Lower leg skin (tissue), 4 donors: Measurements from ENCODE around the gene ADAD2. TPM values are rescaled to one million over a fixed set of nuclear protein-coding genes. Genes with fewer than 3 reads are reported as not detected.

Experiments used
- DNase-seq, 2 donors: peaks; one replicate each; pipeline ENCODE4 v3.0.0-alpha.2; 2019; ENCODE audit warnings: low spot score in 2 of 2
- H3K4me3 ChIP-seq: fragments of 200-600 bp; sonication (generic); 2 replicates; pipeline ENCODE4 v1.5.1; 2017; ENCODE audit warnings: mild to moderate bottlenecking, low read depth; ENCODE audit not compliant: poor library complexity, severe bottlenecking
- CTCF ChIP-seq, 3 donors: fragments of 450-650 bp; IDR thresholded peaks; one replicate each; pipeline ENCODE4 v1.5.1; 2016; ENCODE audit warnings: antibody characterized with exemption in 3 of 3, mild to moderate bottlenecking in 3 of 3, moderate library complexity in 2 of 3
- POLR2A ChIP-seq, 2 donors: fragments of 450-650 bp; IDR thresholded peaks; one replicate each; pipeline ENCODE4 v1.6.1; 2016 to 2017; ENCODE audit warnings: antibody characterized with exemption in 2 of 2, mild to moderate bottlenecking in 1 of 2, moderate library complexity in 1 of 2
- WGBS, 2 donors: methylation state at CpG; one replicate each; pipeline ENCODE4 v1.1.5; 2018; 5-methylcytosine and 5-hydroxymethylcytosine counted together
- intact Hi-C: fragments of 100-400 bp; cut with DNase I; formaldehyde crosslinking; loops from one replicate; pipeline ENCODE4 v1.15.0; 2023; ENCODE audit warnings: low total_unique reads
- total RNA-seq, 4 donors: library from RNA; depleted of rRNA; stranded (reverse); fragments of >200 nt; gene quantifications; one replicate each; pipeline ENCODE4 v1.1.0, GENCODE V29; 2016

Gene ADAD2
- total RNA-seq, 4 donors from 2014 or later = 0.96 to 1.2 TPM; not detected in 2

- peak in 1 of 3 donors; percentile 70 for TF ChIP-seq CTCF (IDR thresholded peaks at IDR 0.05)
- TF ChIP-seq POLR2A (IDR thresholded peaks at IDR 0.05) = no peak
- DNase-seq = peak; percentile 90 to 98
- intact Hi-C loops = loop anchor here (10.0 kb wide), 1 partner anchor 362 kb away; no protein-coding TSS in a partner anchor
- WGBS, 2 donors = 2 to 3% methylated on average over 34 to 55 of the region's 55 CpGs
- H3K4me3 ChIP-seq = peak within 1 kb of the TSS; percentile 93
These were observed 4.1 kb upstream of the ADAD2 start, which contains the start of gene TAF1C for GRCh38 chr16:84186685-84187437. Gene TAF1C (minus strand): TSS chr16:84187057. CDS start chr16:84184988, 2,069 bp downstream.

- intact Hi-C loops = no loop called here
- DNase-seq = no peak
- 92 to 93% methylated on average over 16 of the region's 16 CpGs for WGBS, 2 donors
- H3K4me3 ChIP-seq = no peak overlapping the region
- TF ChIP-seq CTCF (IDR thresholded peaks at IDR 0.05) (no peak), POLR2A (IDR thresholded peaks at IDR 0.05) (no peak)
These were observed 509 bp downstream of the ADAD2 start for GRCh38 chr16:84191466-84191865.

- H3K4me3 ChIP-seq = no peak overlapping the region
- 69 to 75% methylated on average over 7 of the region's 7 CpGs for WGBS, 2 donors
- no peak for TF ChIP-seq CTCF (IDR thresholded peaks at IDR 0.05)
- TF ChIP-seq POLR2A (IDR thresholded peaks at IDR 0.05) = no peak
- intact Hi-C loops = no loop called here
- DNase-seq = no peak
These were observed 2.5 kb downstream of the ADAD2 start for GRCh38 chr16:84193480-84193879.

- intact Hi-C loops = no loop called here
- TF ChIP-seq CTCF (IDR thresholded peaks at IDR 0.05) (no peak), POLR2A (IDR thresholded peaks at IDR 0.05) (no peak)
- H3K4me3 ChIP-seq = no peak overlapping the region
- 84% methylated on average over 11 of the region's 11 CpGs for WGBS, 2 donors
- DNase-seq = no peak
These were observed 3.1 kb downstream of the ADAD2 start for GRCh38 chr16:84194018-84194417.

GRCh38 chr16:84194470-84195200, 3.7 kb downstream of the ADAD2 start:
- intact Hi-C loops = no loop called here
- H3K4me3 ChIP-seq = no peak overlapping the region
- TF ChIP-seq POLR2A (IDR thresholded peaks at IDR 0.05) (no peak), CTCF (IDR thresholded peaks at IDR 0.05) (no peak)
- DNase-seq = no peak
- WGBS, 2 donors = 56 to 79% methylated on average over 19 to 33 of the region's 34 CpGs
